HEK293 (cell line): Measurements from ENCODE around the gene ZNF439.

ENCODE experiments used
- CTCF ChIA-PET: fragments of 350-600 bp; formaldehyde crosslinking; extraction: SDS; loops from one replicate; lab custom pipeline; 2021; ENCODE audit warnings: antibody characterized with exemption; lab: Yijun Ruan, JAX
- POLR2A ChIA-PET: fragments of 300-600 bp; formaldehyde crosslinking; extraction: SDS; loops from one replicate; lab custom pipeline; 2020; ENCODE audit warnings: antibody characterized with exemption, inconsistent platforms; lab: Yijun Ruan, JAX
- H3K27ac ChIP-seq: fragments of 200-500 bp; sonication (Bioruptor generic); 2 replicates; pipeline ENCODE4 v1.5.1; 2014; ENCODE audit warnings: low read depth, low read length, control low read depth, inconsistent platforms; ENCODE audit errors: extremely low read depth
- H3K36me3 ChIP-seq, 2 experiments: fragments of 200-500 bp in 1 of 2; sonication (Bioruptor generic) in 1 of 2; 1 replicate in 1 of 2; 2 replicates in 1 of 2; pipeline ENCODE4 v1.5.1; 2014 to 2017; ENCODE audit warnings: inconsistent platforms in 2 of 2, low read length in 2 of 2; ENCODE audit not compliant: control insufficient read depth in 2 of 2, insufficient read depth in 1 of 2
- H3K4me1 ChIP-seq: fragments of 200-500 bp; sonication (Bioruptor generic); 2 replicates; pipeline ENCODE4 v1.5.1; 2014; ENCODE audit warnings: mild to moderate bottlenecking, low read length, inconsistent platforms; ENCODE audit not compliant: control insufficient read depth, insufficient read depth
- H3K4me3 ChIP-seq: 2 replicates; pipeline ENCODE4 v1.5.1; 2011; ENCODE audit warnings: low read depth, mild to moderate bottlenecking, control low read depth, low read length, moderate library complexity
- H3K9me3 ChIP-seq: fragments of 200-500 bp; sonication (Bioruptor generic); 2 replicates; pipeline ENCODE4 v1.5.1; 2014; ENCODE audit warnings: low read depth, low read length, inconsistent platforms; ENCODE audit not compliant: control insufficient read depth, insufficient read depth
- KLF1 ChIP-seq: fragments of 450-650 bp; formaldehyde crosslinking; IDR thresholded peaks from 2 replicates; pipeline ENCODE4 v1.5.1; 2016; ENCODE audit warnings: missing biosample characterization, missing genetic modification characterization
- KLF8 ChIP-seq: fragments of 450-650 bp; formaldehyde crosslinking; IDR thresholded peaks from 2 replicates; pipeline ENCODE4 v1.5.1; 2016; ENCODE audit warnings: missing biosample characterization, missing genetic modification characterization
- MZF1 ChIP-seq: fragments of 450-650 bp; formaldehyde crosslinking; IDR thresholded peaks from 2 replicates; pipeline ENCODE4 v1.5.1; 2017; ENCODE audit warnings: missing biosample characterization, missing genetic modification characterization, borderline replicate concordance
- REPIN1 ChIP-seq: fragments of 450-650 bp; formaldehyde crosslinking; IDR thresholded peaks from 2 replicates; pipeline ENCODE4 v1.5.1; 2017; ENCODE audit warnings: missing biosample characterization, missing genetic modification characterization, low read depth
- ZBTB1 ChIP-seq: fragments of 450-650 bp; formaldehyde crosslinking; IDR thresholded peaks from 2 replicates; pipeline ENCODE4 v1.5.1; 2016; ENCODE audit warnings: missing biosample characterization, missing genetic modification characterization
- ZNF248 ChIP-seq: fragments of 450-650 bp; formaldehyde crosslinking; IDR thresholded peaks from 2 replicates; pipeline ENCODE4 v1.5.1; 2017; ENCODE audit warnings: missing biosample characterization, missing genetic modification characterization
- ZNF561 ChIP-seq: fragments of 450-650 bp; IDR thresholded peaks from 2 replicates; pipeline ENCODE4 v1.5.1; 2018; ENCODE audit warnings: missing biosample characterization, missing genetic modification characterization, borderline replicate concordance
- ZNF629 ChIP-seq: fragments of 450-650 bp; formaldehyde crosslinking; IDR thresholded peaks from 2 replicates; pipeline ENCODE4 v1.5.1; 2017; ENCODE audit warnings: missing biosample characterization, missing genetic modification characterization
- ZNF704 ChIP-seq: fragments of 450-650 bp; formaldehyde crosslinking; IDR thresholded peaks from 2 replicates; pipeline ENCODE4 v1.5.1; 2016; ENCODE audit warnings: missing biosample characterization, missing genetic modification characterization
- TF ChIP-seq, protein P1 (sequence below): fragments of 450-650 bp; formaldehyde crosslinking; conservative IDR thresholded peaks from 2 replicates; pipeline ENCODE4 v1.5.1; 2016; ENCODE audit warnings: low read depth, missing biosample characterization, missing genetic modification characterization
- TF ChIP-seq, protein P2 (sequence below): fragments of 450-650 bp; formaldehyde crosslinking; IDR thresholded peaks from 2 replicates; pipeline ENCODE4 v1.5.1; 2016; ENCODE audit warnings: missing biosample characterization, missing genetic modification characterization
- TF ChIP-seq, protein P3 (sequence below): fragments of 450-650 bp; formaldehyde crosslinking; IDR thresholded peaks from 2 replicates; pipeline ENCODE4 v1.5.1; 2016; ENCODE audit warnings: missing biosample characterization, missing genetic modification characterization
- TF ChIP-seq, protein P4 (sequence below): fragments of 450-650 bp; formaldehyde crosslinking; IDR thresholded peaks from 2 replicates; pipeline ENCODE4 v1.5.1; 2016; ENCODE audit warnings: missing biosample characterization, missing genetic modification characterization

ZNF439 gene

DNA sequence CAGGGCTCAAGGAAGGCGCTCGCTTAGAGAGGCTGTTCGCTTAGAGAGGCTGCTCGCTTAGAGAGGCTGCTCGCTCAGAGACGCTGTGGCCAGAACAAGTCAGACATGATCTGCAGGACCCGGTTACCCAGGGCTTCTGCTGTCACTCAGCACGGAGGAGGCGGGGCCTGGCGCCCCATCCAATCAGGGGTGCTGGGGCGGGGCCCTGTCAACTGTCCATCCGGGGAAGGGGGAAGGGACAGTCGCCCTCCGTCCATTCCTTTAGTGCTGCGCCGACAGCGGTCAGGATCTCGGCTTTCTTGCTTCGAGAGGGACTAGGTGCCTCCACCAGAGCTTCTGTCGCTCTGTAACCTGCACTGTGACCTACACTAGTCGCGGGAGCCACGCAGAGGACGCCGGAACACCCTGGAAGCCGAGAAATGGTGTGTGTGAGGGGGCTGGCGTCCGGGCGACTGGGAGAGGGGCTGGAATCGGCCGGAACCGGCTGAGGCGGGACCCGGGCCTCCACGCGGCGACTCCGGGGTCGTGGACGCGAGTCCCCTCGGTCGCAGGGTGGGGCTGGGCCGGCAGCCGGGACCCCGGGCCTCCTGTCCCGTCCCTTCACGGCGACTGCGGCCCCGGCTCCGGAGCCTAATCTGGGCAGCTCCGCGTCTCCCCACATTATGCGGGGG, 34.4 kb upstream of the ZNF439 start, which contains the start of gene ZNF440 (continued):
- no peak for TF ChIP-seq MZF1 (tag by site-specific recombination)
- TF ChIP-seq, protein P1, sequence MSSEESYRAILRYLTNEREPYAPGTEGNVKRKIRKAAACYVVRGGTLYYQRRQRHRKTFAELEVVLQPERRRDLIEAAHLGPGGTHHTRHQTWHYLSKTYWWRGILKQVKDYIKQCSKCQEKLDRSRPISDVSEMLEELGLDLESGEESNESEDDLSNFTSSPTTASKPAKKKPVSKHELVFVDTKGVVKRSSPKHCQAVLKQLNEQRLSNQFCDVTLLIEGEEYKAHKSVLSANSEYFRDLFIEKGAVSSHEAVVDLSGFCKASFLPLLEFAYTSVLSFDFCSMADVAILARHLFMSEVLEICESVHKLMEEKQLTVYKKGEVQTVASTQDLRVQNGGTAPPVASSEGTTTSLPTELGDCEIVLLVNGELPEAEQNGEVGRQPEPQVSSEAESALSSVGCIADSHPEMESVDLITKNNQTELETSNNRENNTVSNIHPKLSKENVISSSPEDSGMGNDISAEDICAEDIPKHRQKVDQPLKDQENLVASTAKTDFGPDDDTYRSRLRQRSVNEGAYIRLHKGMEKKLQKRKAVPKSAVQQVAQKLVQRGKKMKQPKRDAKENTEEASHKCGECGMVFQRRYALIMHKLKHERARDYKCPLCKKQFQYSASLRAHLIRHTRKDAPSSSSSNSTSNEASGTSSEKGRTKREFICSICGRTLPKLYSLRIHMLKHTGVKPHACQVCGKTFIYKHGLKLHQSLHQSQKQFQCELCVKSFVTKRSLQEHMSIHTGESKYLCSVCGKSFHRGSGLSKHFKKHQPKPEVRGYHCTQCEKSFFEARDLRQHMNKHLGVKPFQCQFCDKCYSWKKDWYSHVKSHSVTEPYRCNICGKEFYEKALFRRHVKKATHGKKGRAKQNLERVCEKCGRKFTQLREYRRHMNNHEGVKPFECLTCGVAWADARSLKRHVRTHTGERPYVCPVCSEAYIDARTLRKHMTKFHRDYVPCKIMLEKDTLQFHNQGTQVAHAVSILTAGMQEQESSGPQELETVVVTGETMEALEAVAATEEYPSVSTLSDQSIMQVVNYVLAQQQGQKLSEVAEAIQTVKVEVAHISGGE (tag by site-specific recombination) = peak; percentile 74
- TF ChIP-seq, protein P2, sequence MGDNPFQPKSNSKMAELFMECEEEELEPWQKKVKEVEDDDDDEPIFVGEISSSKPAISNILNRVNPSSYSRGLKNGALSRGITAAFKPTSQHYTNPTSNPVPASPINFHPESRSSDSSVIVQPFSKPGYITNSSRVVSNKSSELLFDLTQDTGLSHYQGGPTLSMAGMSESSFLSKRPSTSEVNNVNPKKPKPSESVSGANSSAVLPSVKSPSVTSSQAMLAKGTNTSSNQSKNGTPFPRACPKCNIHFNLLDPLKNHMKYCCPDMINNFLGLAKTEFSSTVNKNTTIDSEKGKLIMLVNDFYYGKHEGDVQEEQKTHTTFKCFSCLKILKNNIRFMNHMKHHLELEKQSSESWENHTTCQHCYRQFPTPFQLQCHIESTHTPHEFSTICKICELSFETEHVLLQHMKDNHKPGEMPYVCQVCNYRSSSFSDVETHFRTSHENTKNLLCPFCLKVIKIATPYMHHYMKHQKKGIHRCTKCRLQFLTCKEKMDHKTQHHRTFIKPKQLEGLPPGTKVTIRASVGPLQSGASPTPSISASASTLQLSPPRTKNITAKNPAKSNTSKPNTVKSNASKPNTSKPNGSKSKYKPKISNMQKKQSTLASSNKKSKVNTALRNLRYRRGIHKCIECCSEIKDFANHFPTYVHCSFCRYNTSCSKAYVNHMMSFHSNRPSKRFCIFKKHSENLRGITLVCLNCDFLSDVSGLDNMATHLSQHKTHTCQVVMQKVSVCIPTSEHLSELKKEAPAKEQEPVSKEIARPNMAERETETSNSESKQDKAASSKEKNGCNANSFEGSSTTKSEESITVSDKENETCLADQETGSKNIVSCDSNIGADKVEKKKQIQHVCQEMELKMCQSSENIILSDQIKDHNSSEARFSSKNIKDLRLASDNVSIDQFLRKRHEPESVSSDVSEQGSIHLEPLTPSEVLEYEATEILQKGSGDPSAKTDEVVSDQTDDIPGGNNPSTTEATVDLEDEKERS = no peak
- TF ChIP-seq ZNF248 (tag by site-specific recombination) = no peak
- no peak for TF ChIP-seq ZNF704 (tag by site-specific recombination)
- 0 out of 2 replicates have a peak, but pooled peaks have one; percentile 35 for TF ChIP-seq REPIN1 (tag by site-specific recombination)

- Histone ChIP-seq H3K27ac (no peak overlapping the region; the same call in 1 of the 2 replicates), H3K4me3 (peak overlapping the region; percentile 87), H3K4me1 (no peaks in the 10 kb centered on the region), H3K9me3 (no peaks in the 10 kb centered on the region), H3K36me3 (peaks cover 0 to 9% of the 10 kb centered on the region in 2 experiments; a peak in 2 of 3 replicates)
- ChIA-PET CTCF (interaction anchor here (4.2 kb wide), 1 partner anchor 17 kb away, joined by 29 read pairs; the partner anchor contains the start of gene ZNF491), POLR2A (interaction anchor here (0.5 to 1.3 kb wide), 7 partner anchors 33 to 627 kb away, joined by 3 to 4 read pairs (median 3); partner anchors contain the start of genes ZNF443 and ZNF625)
- TF ChIP-seq KLF8 (0 out of 2 replicates have a peak, but pooled peaks have one; percentile 2), ZNF629 (tag by site-specific recombination) (no peak)
These were observed 33.9 kb upstream of the ZNF439 start for GRCh38 chr19:11814700-11815035.

DNA sequence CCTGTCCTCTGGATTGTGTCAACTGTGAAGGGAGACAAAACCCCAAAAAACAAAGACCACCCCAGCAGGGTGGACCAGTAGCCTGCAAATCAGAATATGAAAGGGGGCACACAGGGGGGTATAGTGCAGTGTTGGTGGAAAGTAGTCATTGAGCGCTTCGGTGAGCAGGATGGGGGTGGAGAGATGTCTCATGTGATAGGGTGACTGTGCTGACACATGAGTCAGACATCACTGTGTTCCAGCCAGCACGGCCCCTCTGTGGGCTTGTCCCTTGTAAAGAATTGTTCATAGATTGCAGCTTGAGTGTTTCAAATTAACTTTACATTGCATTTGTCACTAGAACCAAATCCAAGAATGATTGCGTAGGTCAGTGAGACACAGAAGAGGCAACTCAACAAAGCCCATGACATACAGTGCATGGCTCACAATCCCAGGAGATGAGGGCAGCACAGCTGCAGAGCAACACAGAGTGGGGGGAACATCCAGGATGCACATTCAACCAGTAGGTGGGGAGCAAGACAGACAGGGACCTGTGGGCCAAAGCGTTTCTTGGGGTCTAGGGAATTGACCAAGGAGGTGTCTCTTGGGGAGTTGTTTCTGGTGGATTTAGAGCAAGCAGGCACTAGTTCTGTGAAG, 26.9 kb upstream of the ZNF439 start:
- H3K9me3 ChIP-seq = no peaks in the 10 kb centered on the region
- no peak overlapping the region for H3K27ac ChIP-seq
- peaks cover 0 to 30% of the 10 kb centered on the region in 2 experiments; a peak in 2 of 3 replicates for H3K36me3 ChIP-seq
- CTCF ChIA-PET = no interaction called here
- no peak overlapping the region for H3K4me3 ChIP-seq
- POLR2A ChIA-PET = no interaction called here
- no peaks in the 10 kb centered on the region for H3K4me1 ChIP-seq
- TF ChIP-seq, protein P3, sequence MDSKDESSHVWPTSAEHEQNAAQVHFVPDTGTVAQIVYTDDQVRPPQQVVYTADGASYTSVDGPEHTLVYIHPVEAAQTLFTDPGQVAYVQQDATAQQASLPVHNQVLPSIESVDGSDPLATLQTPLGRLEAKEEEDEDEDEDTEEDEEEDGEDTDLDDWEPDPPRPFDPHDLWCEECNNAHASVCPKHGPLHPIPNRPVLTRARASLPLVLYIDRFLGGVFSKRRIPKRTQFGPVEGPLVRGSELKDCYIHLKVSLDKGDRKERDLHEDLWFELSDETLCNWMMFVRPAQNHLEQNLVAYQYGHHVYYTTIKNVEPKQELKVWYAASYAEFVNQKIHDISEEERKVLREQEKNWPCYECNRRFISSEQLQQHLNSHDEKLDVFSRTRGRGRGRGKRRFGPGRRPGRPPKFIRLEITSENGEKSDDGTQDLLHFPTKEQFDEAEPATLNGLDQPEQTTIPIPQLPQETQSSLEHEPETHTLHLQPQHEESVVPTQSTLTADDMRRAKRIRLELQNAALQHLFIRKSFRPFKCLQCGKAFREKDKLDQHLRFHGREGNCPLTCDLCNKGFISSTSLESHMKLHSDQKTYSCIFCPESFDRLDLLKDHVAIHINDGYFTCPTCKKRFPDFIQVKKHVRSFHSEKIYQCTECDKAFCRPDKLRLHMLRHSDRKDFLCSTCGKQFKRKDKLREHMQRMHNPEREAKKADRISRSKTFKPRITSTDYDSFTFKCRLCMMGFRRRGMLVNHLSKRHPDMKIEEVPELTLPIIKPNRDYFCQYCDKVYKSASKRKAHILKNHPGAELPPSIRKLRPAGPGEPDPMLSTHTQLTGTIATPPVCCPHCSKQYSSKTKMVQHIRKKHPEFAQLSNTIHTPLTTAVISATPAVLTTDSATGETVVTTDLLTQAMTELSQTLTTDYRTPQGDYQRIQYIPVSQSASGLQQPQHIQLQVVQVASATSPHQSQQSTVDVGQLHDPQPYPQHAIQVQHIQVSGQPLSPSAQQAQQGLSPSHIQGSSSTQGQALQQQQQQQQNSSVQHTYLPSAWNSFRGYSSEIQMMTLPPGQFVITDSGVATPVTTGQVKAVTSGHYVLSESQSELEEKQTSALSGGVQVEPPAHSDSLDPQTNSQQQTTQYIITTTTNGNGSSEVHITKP (tag by site-specific recombination) = no peak
- no peak for TF ChIP-seq ZNF561
- TF ChIP-seq, protein P4, sequence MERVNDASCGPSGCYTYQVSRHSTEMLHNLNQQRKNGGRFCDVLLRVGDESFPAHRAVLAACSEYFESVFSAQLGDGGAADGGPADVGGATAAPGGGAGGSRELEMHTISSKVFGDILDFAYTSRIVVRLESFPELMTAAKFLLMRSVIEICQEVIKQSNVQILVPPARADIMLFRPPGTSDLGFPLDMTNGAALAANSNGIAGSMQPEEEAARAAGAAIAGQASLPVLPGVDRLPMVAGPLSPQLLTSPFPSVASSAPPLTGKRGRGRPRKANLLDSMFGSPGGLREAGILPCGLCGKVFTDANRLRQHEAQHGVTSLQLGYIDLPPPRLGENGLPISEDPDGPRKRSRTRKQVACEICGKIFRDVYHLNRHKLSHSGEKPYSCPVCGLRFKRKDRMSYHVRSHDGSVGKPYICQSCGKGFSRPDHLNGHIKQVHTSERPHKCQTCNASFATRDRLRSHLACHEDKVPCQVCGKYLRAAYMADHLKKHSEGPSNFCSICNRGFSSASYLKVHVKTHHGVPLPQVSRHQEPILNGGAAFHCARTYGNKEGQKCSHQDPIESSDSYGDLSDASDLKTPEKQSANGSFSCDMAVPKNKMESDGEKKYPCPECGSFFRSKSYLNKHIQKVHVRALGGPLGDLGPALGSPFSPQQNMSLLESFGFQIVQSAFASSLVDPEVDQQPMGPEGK (tag by site-specific recombination) = no peak
- no peak for TF ChIP-seq ZBTB1 (tag by site-specific recombination)
- no peak for TF ChIP-seq MZF1 (tag by site-specific recombination)
- no peak for TF ChIP-seq KLF1 (tag by site-specific recombination)
